Keratinocyte (primary cell): ENCODE measurements around the gene CCDC201.

Source experiments
- CTCF ChIP-seq, 3 experiments: IDR thresholded peaks in 1 of 3; conservative IDR thresholded peaks in 1 of 3; optimal IDR thresholded peaks in 1 of 3; 2 replicates in 2 of 3; 3 replicates in 1 of 3; pipeline versions ENCODE3 to v1.5.1; 2011; ENCODE audit warnings: low read length in 3 of 3, mild to moderate bottlenecking in 3 of 3, moderate library complexity in 2 of 3, control low read depth in 1 of 3, inconsistent platforms in 1 of 3; ENCODE audit not compliant: insufficient read depth in 2 of 3; ENCODE audit errors: extremely low read depth in 1 of 3
- EZH2 ChIP-seq: IDR thresholded peaks from one replicate; pipeline ENCODE4 v1.6.1; 2012; ENCODE audit warnings: inconsistent platforms, mild to moderate bottlenecking, low read length, moderate library complexity

DNA sequence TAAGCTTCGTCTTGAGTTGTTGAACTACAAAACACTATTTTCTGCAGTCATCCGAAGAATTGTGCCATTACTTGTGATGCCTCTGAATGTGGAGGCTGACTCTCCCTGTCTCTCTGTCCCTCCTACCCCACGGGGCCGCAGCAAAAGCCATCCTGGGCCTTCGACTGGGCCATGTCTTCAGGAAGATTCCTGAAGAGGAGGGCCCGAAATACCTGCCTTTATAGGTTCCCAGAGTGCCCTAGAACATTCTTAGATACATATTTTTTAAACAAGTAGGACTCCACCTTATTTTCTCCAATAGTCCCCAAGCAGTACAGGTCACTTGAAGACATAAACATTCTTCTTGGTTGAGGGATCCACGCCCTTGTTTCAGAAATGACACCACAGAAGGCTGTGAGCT, 40.1 kb upstream of the CCDC201 start:
- no peak for TF ChIP-seq CTCF (optimal IDR thresholded peaks at IDR 0.05 in 1 of 3, IDR thresholded peaks at IDR 0.05 in 1 of 3, conservative IDR thresholded peaks at IDR 0.05 in 1 of 3; ENCODE audit: extremely low read depth in 1 of 3, insufficient read depth in 2 of 3, low read length in 3 of 3)
- no peak for TF ChIP-seq EZH2
